Karpas-422 (cell line): ENCODE measurements around the gene KIFAP3. TPM values are rescaled to one million over a fixed set of nuclear protein-coding genes. Genes with fewer than 3 reads are reported as not detected.

Experiments used
- DNase-seq: peaks from one replicate; pipeline ENCODE4 v3.0.0-alpha.2; 2015
- H2AFZ ChIP-seq: fragments of 200-600 bp; sonication (generic); 2 replicates; pipeline ENCODE4 v1.6.1; 2014; ENCODE audit warnings: antibody characterized with exemption, low read length, mixed read lengths
- H3K27ac ChIP-seq: fragments of 200-600 bp; sonication (generic); 2 replicates; pipeline ENCODE4 v1.5.1; 2014; ENCODE audit warnings: mild to moderate bottlenecking, low read length, moderate library complexity
- H3K27me3 ChIP-seq: fragments of 200-600 bp; sonication (generic); 2 replicates; pipeline ENCODE4 v1.6.1; 2014; ENCODE audit warnings: low read length, mixed read lengths
- H3K36me3 ChIP-seq: fragments of 200-600 bp; sonication (generic); 2 replicates; pipeline ENCODE4 v1.6.1; 2014; ENCODE audit warnings: low read length, mixed read lengths; ENCODE audit not compliant: insufficient read depth
- H3K4me1 ChIP-seq: fragments of 200-600 bp; sonication (generic); 2 replicates; pipeline ENCODE4 v1.6.1; 2014; ENCODE audit warnings: mild to moderate bottlenecking, low read length, mixed read lengths
- H3K4me2 ChIP-seq: fragments of 200-600 bp; sonication (generic); 2 replicates; pipeline ENCODE4 v1.6.1; 2014; ENCODE audit warnings: low read length, low read depth, mild to moderate bottlenecking; ENCODE audit not compliant: poor library complexity, severe bottlenecking
- H3K4me3 ChIP-seq: fragments of 200-600 bp; sonication (generic); 2 replicates; pipeline ENCODE4 v1.5.1; 2014; ENCODE audit warnings: mild to moderate bottlenecking, antibody characterized with exemption, low read length, mixed read lengths
- H3K79me2 ChIP-seq: fragments of 200-600 bp; sonication (generic); 2 replicates; pipeline ENCODE4 v1.6.1; 2014; ENCODE audit warnings: mild to moderate bottlenecking, low read length, mixed read lengths
- H3K9ac ChIP-seq: fragments of 200-600 bp; sonication (generic); 2 replicates; pipeline ENCODE4 v1.6.0; 2014; ENCODE audit warnings: low read length
- H3K9me2 ChIP-seq: fragments of 200-600 bp; sonication (generic), shearing (Covaris generic); replicated peaks from 2 replicates; pipeline ENCODE4 v1.6.0; 2014; ENCODE audit warnings: mild to moderate bottlenecking, low read length, moderate library complexity; ENCODE audit not compliant: insufficient read depth
- H3K9me3 ChIP-seq: fragments of 300-700, 200-600 bp; sonication (generic); 2 replicates; pipeline ENCODE4 v1.6.1; 2014; ENCODE audit warnings: low read length, mixed read lengths
- H4K20me1 ChIP-seq: fragments of 200-600 bp; sonication (generic); 2 replicates; pipeline ENCODE4 v1.6.1; 2014; ENCODE audit warnings: mild to moderate bottlenecking, antibody characterized with exemption, low read length, low read depth; ENCODE audit not compliant: insufficient read depth
- total RNA-seq: library from RNA; depleted of rRNA; stranded (reverse); fragments of >200 nt; shearing (Covaris generic); gene quantifications from 2 replicates; pipeline ENCODE4 v1.2.3, GENCODE V29; 2014; ENCODE audit warnings: low replicate concordance

Gene KIFAP3
- total RNA-seq, 1 experiment from 2014 or later, result 8.1 TPM

DNA sequence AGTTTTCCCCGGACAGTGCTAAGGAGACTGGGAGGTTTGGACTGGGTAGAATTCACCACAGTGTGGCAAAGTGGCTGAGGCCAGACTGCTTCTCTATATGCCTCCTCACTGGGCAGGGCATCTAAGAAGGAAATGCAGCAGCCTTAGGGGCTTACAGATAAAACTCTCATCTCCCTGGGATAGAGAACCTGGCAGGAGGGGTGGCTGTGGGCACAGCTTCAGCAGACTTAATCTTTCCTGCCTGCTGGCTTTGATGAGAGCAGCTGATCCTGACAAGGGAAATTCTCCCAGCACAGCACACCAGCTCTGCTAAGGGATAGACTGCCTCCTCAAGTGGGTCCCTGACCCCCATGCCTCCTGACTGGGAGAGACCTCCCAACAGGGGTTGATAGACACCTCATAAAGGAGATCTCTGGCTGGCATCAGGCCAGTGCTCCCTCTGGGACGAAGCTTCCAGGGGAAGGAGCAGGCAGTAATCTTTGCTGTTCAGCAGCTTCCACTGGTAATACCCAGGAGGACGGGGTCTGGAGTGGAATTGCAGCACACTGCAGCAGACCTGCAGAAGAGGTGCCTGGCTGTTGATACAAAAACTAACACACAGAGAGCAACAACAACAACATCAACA, 25.2 kb downstream of the KIFAP3 start:
- H3K27me3 ChIP-seq, result no peaks in the 10 kb centered on the region
- H3K27ac ChIP-seq, result no peak overlapping the region
- DNase-seq, result no peak

DNA sequence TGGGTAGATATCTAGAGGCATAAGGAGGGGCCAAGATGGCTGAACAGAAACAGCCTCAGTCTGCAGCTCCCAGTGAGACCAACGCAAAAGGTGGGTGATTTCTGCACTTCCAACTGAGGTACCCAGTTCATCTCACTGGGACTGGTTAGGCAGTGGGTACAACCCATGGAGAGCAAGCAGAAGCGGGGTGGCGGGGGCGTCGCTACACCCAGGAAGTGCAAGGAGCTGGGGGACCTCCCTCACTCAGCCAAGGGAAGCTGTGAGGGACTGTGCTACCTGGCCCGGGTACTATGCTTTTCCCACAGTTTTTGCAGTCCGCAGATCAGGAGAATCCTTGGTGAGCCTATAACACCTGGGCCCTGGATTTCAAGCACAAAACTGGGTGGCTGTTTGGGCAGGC, 26.0 kb downstream of the KIFAP3 start:
- Histone ChIP-seq H4K20me1 (no peaks in the 10 kb centered on the region), H2AFZ (no peak overlapping the region), H3K4me3 (no peak overlapping the region), H3K4me1 (no peaks in the 10 kb centered on the region), H3K9ac (no peak overlapping the region), H3K27ac (no peak overlapping the region), H3K27me3 (no peaks in the 10 kb centered on the region), H3K79me2 (no peaks in the 10 kb centered on the region), H3K9me3 (no peaks in the 10 kb centered on the region), H3K36me3 (no peaks in the 10 kb centered on the region), H3K4me2 (no peak overlapping the region), H3K9me2 (0 out of 2 replicates have a peak, but pooled peaks cover 2% of the 10 kb centered on the region)
- DNase-seq, result no peak

More for the DNA sequence above, 25.2 kb downstream of the KIFAP3 start:
- Histone ChIP-seq H3K9ac (no peak overlapping the region), H3K79me2 (no peaks in the 10 kb centered on the region), H3K36me3 (no peaks in the 10 kb centered on the region), H3K4me3 (no peak overlapping the region), H3K9me3 (no peaks in the 10 kb centered on the region), H3K4me2 (no peak overlapping the region), H4K20me1 (no peaks in the 10 kb centered on the region), H3K9me2 (0 out of 2 replicates have a peak, but pooled peaks cover 2% of the 10 kb centered on the region), H2AFZ (no peak overlapping the region), H3K4me1 (no peaks in the 10 kb centered on the region)

- Histone ChIP-seq H3K27me3 (no peaks in the 10 kb centered on the region), H3K9me3 (no peaks in the 10 kb centered on the region), H3K9me2 (0 out of 2 replicates have a peak, but pooled peaks cover 2% of the 10 kb centered on the region), H3K27ac (no peak overlapping the region), H3K4me1 (no peaks in the 10 kb centered on the region), H3K9ac (no peak overlapping the region), H2AFZ (no peak overlapping the region), H3K79me2 (no peaks in the 10 kb centered on the region), H4K20me1 (no peaks in the 10 kb centered on the region), H3K36me3 (no peaks in the 10 kb centered on the region), H3K4me3 (no peak overlapping the region), H3K4me2 (no peak overlapping the region)
- no peak for DNase-seq
These were observed 30.3 kb downstream of the KIFAP3 start for GRCh38 chr1:170044187-170044586.

- Histone ChIP-seq H3K9me3 (no peaks in the 10 kb centered on the region), H3K36me3 (no peaks in the 10 kb centered on the region), H3K27me3 (no peaks in the 10 kb centered on the region), H2AFZ (no peak overlapping the region), H3K4me2 (no peak overlapping the region), H3K27ac (no peak overlapping the region), H3K4me1 (no peaks in the 10 kb centered on the region), H3K79me2 (no peaks in the 10 kb centered on the region), H3K9ac (no peak overlapping the region), H4K20me1 (no peaks in the 10 kb centered on the region), H3K4me3 (no peak overlapping the region), H3K9me2 (0 out of 2 replicates have a peak, but pooled peaks cover 2% of the 10 kb centered on the region)
- no peak for DNase-seq
These were observed 32.9 kb downstream of the KIFAP3 start for GRCh38 chr1:170041423-170042192.

DNA sequence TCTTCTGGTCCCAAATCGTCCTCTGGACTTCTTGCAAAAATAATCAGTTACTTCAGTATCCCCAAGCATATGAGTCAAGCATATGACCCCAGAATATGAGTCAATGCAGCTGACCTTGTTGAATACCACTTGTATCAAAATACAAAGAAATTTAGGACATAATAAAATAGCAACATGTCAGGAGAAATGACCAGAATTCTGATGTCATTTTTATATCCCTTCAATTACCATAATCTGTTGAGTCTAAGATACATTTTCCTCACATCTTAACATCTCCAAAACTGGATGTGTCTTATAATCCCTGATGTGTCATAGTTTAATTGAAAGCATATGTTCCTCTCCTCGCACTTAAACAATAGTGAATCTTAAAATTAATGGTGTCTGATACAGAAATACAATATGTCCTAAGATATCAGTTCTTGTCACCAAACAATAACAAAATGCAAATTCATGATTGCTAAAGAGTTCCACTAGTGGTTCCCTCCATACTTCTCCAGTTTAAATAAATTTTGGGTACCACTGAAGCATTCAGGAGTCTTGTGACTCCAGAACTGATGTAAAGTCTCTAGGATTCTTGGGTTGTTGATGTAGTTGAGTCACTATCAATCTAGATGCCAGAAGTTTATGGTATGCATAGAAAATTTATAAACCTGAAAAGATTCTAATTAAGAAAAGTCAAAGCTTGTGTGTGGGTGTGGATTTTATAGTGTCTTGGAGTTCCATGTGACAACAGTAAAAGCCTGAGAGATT, 41.8 kb downstream of the KIFAP3 start:
- no peaks in the 10 kb centered on the region for H3K27me3 ChIP-seq
- H3K27ac ChIP-seq, result no peak overlapping the region
- H3K4me2 ChIP-seq, result no peak overlapping the region
- no peak for DNase-seq
- H3K79me2 ChIP-seq, result no peaks in the 10 kb centered on the region
- H3K9me3 ChIP-seq, result no peaks in the 10 kb centered on the region
- H2AFZ ChIP-seq, result no peak overlapping the region
- no peak overlapping the region for H3K4me3 ChIP-seq
- no peak overlapping the region for H3K9ac ChIP-seq
- no peaks in the 10 kb centered on the region for H3K9me2 ChIP-seq
- H3K36me3 ChIP-seq, result no peaks in the 10 kb centered on the region
- no peaks in the 10 kb centered on the region for H4K20me1 ChIP-seq
- H3K4me1 ChIP-seq, result no peaks in the 10 kb centered on the region

DNA sequence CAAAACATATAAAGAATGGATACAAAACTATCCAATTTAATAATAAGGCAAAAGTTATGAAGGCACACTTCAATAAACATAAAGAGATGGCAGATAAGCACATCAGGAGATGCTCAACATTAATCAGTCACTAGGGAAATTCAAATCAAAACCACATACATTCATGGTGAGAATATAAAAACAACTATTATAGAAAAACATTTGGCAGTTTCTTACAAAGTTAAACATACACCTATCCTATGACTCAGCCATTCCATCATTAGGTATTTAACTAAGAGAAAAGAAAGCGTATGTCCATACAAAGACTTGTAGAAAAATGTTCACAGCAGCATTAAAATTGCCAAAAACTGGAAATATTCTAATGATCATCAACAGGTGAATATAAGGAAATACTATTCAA, 44.3 kb downstream of the KIFAP3 start:
- Histone ChIP-seq H3K9me2 (no peaks in the 10 kb centered on the region), H3K27ac (no peak overlapping the region), H3K79me2 (no peaks in the 10 kb centered on the region), H3K4me3 (no peak overlapping the region), H3K36me3 (no peaks in the 10 kb centered on the region), H3K9me3 (no peaks in the 10 kb centered on the region), H3K4me1 (no peaks in the 10 kb centered on the region), H2AFZ (no peak overlapping the region), H3K27me3 (no peaks in the 10 kb centered on the region), H4K20me1 (no peaks in the 10 kb centered on the region), H3K4me2 (no peak overlapping the region), H3K9ac (no peak overlapping the region)
- no peak for DNase-seq

DNA sequence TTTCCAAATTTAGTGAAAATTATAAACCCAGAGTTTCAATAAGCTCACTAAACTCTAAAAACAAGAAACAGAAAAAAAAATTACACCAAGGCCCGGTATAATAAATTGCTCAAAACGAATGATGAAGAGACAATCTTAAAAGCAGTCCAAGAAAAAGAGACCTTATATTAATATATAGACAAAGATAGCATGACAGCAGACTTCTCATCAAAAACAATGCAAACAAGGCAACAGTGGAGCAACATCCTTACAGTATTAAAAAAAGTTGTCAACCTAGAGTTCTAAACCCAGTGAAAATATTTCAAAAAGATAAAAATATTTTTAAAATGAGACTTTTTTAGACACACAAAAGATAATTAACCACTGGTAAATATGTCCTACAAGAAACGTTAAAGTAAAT, 46.7 kb downstream of the KIFAP3 start:
- no peak for DNase-seq
- Histone ChIP-seq H3K4me1 (no peaks in the 10 kb centered on the region), H3K9me3 (no peaks in the 10 kb centered on the region), H3K4me2 (no peak overlapping the region), H2AFZ (no peak overlapping the region), H3K36me3 (no peaks in the 10 kb centered on the region), H3K9ac (no peak overlapping the region), H3K27me3 (no peaks in the 10 kb centered on the region), H3K27ac (no peak overlapping the region), H3K9me2 (no peaks in the 10 kb centered on the region), H3K79me2 (no peaks in the 10 kb centered on the region), H4K20me1 (no peaks in the 10 kb centered on the region), H3K4me3 (no peak overlapping the region)

DNA sequence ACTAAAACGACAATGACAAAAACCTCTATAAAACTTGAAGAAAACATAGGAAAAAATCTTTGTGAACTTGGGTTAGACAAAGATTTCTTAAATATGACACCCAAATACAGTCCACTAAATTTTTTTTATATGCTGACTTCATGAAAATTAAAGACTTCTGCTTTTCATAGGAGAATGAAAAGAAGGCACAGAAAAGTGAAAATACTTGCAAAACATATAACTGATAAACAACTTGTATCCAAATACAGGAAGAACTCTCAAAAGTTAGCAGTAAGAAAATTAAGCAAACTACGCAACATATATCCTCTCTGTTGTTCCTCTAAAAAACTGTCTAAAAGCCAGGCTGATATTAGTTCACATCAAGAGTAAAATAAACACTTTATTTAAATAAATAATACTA, 53.6 kb downstream of the KIFAP3 start:
- Histone ChIP-seq H3K27me3 (no peaks in the 10 kb centered on the region), H4K20me1 (no peaks in the 10 kb centered on the region), H3K4me2 (no peak overlapping the region), H3K9me2 (no peaks in the 10 kb centered on the region), H2AFZ (no peak overlapping the region), H3K79me2 (no peaks in the 10 kb centered on the region), H3K27ac (no peak overlapping the region), H3K4me1 (no peaks in the 10 kb centered on the region), H3K36me3 (no peaks in the 10 kb centered on the region), H3K4me3 (no peak overlapping the region), H3K9ac (no peak overlapping the region), H3K9me3 (no peaks in the 10 kb centered on the region)
- DNase-seq, result no peak
